ENCODE results near the gene PTPRN2.

- no peak for TF ChIP-seq GATA2 (IDR thresholded peaks at IDR 0.05; ENCODE audit: low read depth, low read length)
- TF ChIP-seq GATA3 (IDR thresholded peaks at IDR 0.05; ENCODE audit: low read depth, low read length), result no peak
Observed at GRCh38 chr7:158517072-158517471, 70.6 kb downstream of the PTPRN2 start.

Measured in SH-SY5Y (cell line).